BJ (cell line): Measurements from ENCODE around the gene BCKDHA. TPM values are rescaled to one million over a fixed set of nuclear protein-coding genes. Genes with fewer than 3 reads are reported as not detected.
A peak's percentile ranks its signal among the peaks of the same experiment; 100 is the strongest.
"Not testable (repeated sequence)": the region's sequence is repeated elsewhere in the genome, so short reads cannot be mapped to it uniquely, and the experiment has no call there.

Experiments
- CTCF ChIA-PET: fragments of 350-600 bp; formaldehyde crosslinking; extraction: SDS; loops from one replicate; lab custom pipeline; 2021; ENCODE audit warnings: antibody characterized with exemption, inconsistent platforms; lab: Yijun Ruan, JAX
- POLR2A ChIA-PET: fragments of 300-600 bp; sonication (Branson Sonifier 250); formaldehyde crosslinking; extraction: SDS; loops from one replicate; lab custom pipeline; 2021; ENCODE audit warnings: antibody characterized with exemption; lab: Charles Lee
- DNase-seq: peaks from one replicate; pipeline ENCODE4 v3.0.0-alpha.2; 2011; ENCODE audit warnings: low read depth
- H3K27me3 ChIP-seq: 2 replicates; pipeline ENCODE4 v1.6.0; 2011; ENCODE audit warnings: low read length; ENCODE audit not compliant: control insufficient read depth, insufficient read depth
- H3K36me3 ChIP-seq: 2 replicates; pipeline ENCODE4 v1.5.1; 2011; ENCODE audit warnings: low read length; ENCODE audit not compliant: control insufficient read depth, insufficient read depth
- H3K4me3 ChIP-seq: 2 replicates; pipeline ENCODE4 v1.5.1; 2011; ENCODE audit warnings: low read depth, mild to moderate bottlenecking, control low read depth, low read length
- polyA plus RNA-seq: library from polyadenylated mRNA; depleted of rRNA; stranded (reverse); fragments of >200 nt; gene quantifications from 2 replicates; pipeline ENCODE4 v1.2.3, GENCODE V29; 2011
- TF ChIP-seq, protein P1 (sequence below): IDR thresholded peaks from 2 replicates; pipeline ENCODE4 v1.5.1; 2011; ENCODE audit warnings: low read depth, mild to moderate bottlenecking, control low read depth, inconsistent platforms, low read length, moderate library complexity; ENCODE audit not compliant: insufficient read depth

Gene BCKDHA
- polyA plus RNA-seq, 1 experiment, result 24.2 TPM

- ChIA-PET CTCF (interaction anchor here (0.7 to 1.3 kb wide), 3 partner anchors 9 to 193 kb away, joined by 3 read pairs; partner anchors contain the start of gene TMEM91), POLR2A (no interaction called here)
- Histone ChIP-seq H3K36me3 (no peaks in the 10 kb centered on the region), H3K4me3 (no peak overlapping the region), H3K27me3 (no peaks in the 10 kb centered on the region)
- peak; percentile 91 for DNase-seq
- TF ChIP-seq, protein P1, sequence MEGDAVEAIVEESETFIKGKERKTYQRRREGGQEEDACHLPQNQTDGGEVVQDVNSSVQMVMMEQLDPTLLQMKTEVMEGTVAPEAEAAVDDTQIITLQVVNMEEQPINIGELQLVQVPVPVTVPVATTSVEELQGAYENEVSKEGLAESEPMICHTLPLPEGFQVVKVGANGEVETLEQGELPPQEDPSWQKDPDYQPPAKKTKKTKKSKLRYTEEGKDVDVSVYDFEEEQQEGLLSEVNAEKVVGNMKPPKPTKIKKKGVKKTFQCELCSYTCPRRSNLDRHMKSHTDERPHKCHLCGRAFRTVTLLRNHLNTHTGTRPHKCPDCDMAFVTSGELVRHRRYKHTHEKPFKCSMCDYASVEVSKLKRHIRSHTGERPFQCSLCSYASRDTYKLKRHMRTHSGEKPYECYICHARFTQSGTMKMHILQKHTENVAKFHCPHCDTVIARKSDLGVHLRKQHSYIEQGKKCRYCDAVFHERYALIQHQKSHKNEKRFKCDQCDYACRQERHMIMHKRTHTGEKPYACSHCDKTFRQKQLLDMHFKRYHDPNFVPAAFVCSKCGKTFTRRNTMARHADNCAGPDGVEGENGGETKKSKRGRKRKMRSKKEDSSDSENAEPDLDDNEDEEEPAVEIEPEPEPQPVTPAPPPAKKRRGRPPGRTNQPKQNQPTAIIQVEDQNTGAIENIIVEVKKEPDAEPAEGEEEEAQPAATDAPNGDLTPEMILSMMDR, result no peak
Observed at GRCh38 chr19:41367848-41368301, 29.7 kb upstream of the BCKDHA start.

DNA sequence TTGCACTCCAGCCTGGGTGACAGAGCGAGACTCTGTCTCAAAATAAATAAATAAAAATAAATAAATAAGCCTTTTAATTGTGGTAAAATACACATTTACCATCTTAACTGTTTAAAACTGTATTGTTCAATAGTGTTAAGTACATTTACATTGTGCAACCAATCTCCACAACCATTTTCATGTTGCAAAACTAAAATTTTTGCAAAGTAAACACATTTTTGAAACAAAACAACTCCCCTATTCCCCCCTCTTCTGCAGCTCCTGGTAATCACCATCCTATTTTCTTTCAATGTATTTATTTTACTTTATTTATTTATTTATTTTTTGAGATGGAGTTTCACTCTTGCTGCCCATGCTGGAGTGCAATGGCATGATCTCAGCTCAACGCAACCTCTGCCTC lies 27.8 kb upstream of the BCKDHA start:
- CTCF ChIA-PET, result interaction anchor here (1.6 kb wide), 1 partner anchor 75 kb away, joined by 4 read pairs; no protein-coding TSS in a partner anchor
- Histone ChIP-seq H3K4me3 (no peak overlapping the region), H3K27me3 (no peaks in the 10 kb centered on the region), H3K36me3 (no peaks in the 10 kb centered on the region; the same call in 1 of the 2 replicates)
- no peak for DNase-seq
- POLR2A ChIA-PET, result no interaction called here
- TF ChIP-seq, protein P1, result no peak

- CTCF ChIA-PET, POLR2A ChIA-PET, DNase-seq: not testable (repeated sequence)
Observed at GRCh38 chr19:41371119-41371518, 26.5 kb upstream of the BCKDHA start.

GRCh38 chr19:41371541-41371940 lies 26.1 kb upstream of the BCKDHA start:
- TF ChIP-seq, protein P1, result no peak
- Histone ChIP-seq H3K36me3 (no peaks in the 10 kb centered on the region; the same call in 1 of the 2 replicates), H3K27me3 (no peaks in the 10 kb centered on the region), H3K4me3 (no peak overlapping the region)
- ChIA-PET POLR2A (no interaction called here), CTCF (no interaction called here)
- no peak for DNase-seq

More at GRCh38 chr19:41371119-41371518, 26.5 kb upstream of the BCKDHA start:
- H3K27me3 ChIP-seq, H3K4me3 ChIP-seq, H3K36me3 ChIP-seq: not testable (repeated sequence)

DNA sequence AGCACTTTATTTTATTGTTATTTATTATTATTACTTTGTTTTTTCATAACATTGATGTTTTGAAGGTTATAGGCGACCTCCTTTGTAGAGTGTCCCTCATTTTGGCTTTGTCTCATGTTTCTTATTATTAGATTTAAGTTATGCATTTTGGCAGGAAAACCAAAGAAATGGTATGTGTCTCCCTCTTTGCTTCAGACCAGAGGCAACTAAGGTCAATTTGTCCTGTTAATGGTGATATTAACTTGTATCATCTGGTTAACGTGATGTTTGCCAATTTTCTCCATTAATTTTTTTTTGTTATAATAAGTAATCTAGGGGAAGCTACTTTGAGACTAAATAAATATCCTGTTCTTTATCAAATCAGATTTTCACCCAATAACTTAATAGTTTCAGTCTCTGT lies 25.1 kb upstream of the BCKDHA start:
- POLR2A ChIA-PET, result interaction anchor here (0.6 kb wide), 1 partner anchor 8 kb away, joined by 3 read pairs; no protein-coding TSS in a partner anchor

More for the DNA sequence above, 25.1 kb upstream of the BCKDHA start:
- Histone ChIP-seq H3K4me3 (no peak overlapping the region), H3K27me3 (no peaks in the 10 kb centered on the region), H3K36me3 (no peaks in the 10 kb centered on the region; the same call in 1 of the 2 replicates)
- no peak for DNase-seq
- TF ChIP-seq, protein P1, result no peak
- CTCF ChIA-PET, result no interaction called here
